Liver (tissue), 9 donors: ENCODE data around the gene PRKX. TPM values are rescaled to one million over a fixed set of nuclear protein-coding genes. Genes with fewer than 3 reads are reported as not detected.
"Not testable (repeated sequence)": the region's sequence is repeated elsewhere in the genome, so short reads cannot be mapped to it uniquely, and the experiment has no call there.

Experiments used
- DNase-seq: peaks from one replicate; pipeline ENCODE4 v3.0.0-alpha.2; 2017; ENCODE audit warnings: low spot score
- H3K27ac ChIP-seq, 2 donors: one replicate each; pipeline ENCODE4 v1.7.0; 2013; ENCODE audit warnings: inconsistent platforms in 2 of 2, low read length in 2 of 2, control low read depth in 1 of 2, low read depth in 1 of 2, mild to moderate bottlenecking in 1 of 2
- H3K27me3 ChIP-seq, 4 donors: one replicate each; pipeline versions ENCODE4 v1.6.1 to v1.7.0; 2013; ENCODE audit warnings: low read length in 3 of 4, inconsistent platforms in 1 of 4, mild to moderate bottlenecking in 1 of 4, moderate library complexity in 1 of 4; ENCODE audit not compliant: control insufficient read depth in 4 of 4, insufficient read depth in 4 of 4
- H3K36me3 ChIP-seq, 4 donors: one replicate each; pipeline versions ENCODE4 v1.6.1 to v1.7.0; 2013; ENCODE audit warnings: low read length in 3 of 4, mild to moderate bottlenecking in 3 of 4, low read depth in 1 of 4, moderate library complexity in 1 of 4; ENCODE audit not compliant: control insufficient read depth in 4 of 4, insufficient read depth in 3 of 4
- H3K4me1 ChIP-seq, 4 donors: one replicate each; pipeline versions ENCODE4 v1.6.1 to v1.7.0; 2013; ENCODE audit warnings: low read length in 3 of 4, mild to moderate bottlenecking in 3 of 4, moderate library complexity in 1 of 4; ENCODE audit not compliant: control insufficient read depth in 4 of 4, insufficient read depth in 4 of 4
- H3K4me3 ChIP-seq, 3 donors: one replicate each; pipeline versions ENCODE4 v1.6.1 to v1.7.0; 2013; ENCODE audit warnings: low read length in 3 of 3, control low read depth in 1 of 3, low read depth in 1 of 3, mild to moderate bottlenecking in 1 of 3
- H3K9ac ChIP-seq, 2 donors: one replicate each; pipeline ENCODE4 v1.7.0; 2013; ENCODE audit warnings: low read length in 2 of 2, mild to moderate bottlenecking in 2 of 2, moderate library complexity in 2 of 2, control low read depth in 1 of 2, low read depth in 1 of 2
- H3K9me3 ChIP-seq, 4 donors: one replicate each; pipeline versions ENCODE4 v1.6.1 to v1.7.0; 2013; ENCODE audit warnings: low read length in 3 of 4; ENCODE audit not compliant: control insufficient read depth in 4 of 4
- EGR1 ChIP-seq, 2 donors: IDR thresholded peaks; 2 replicates each; pipeline ENCODE4 v1.6.1; 2016 to 2018; ENCODE audit warnings: antibody characterized with exemption in 2 of 2, low read depth in 2 of 2
- GABPA ChIP-seq, 2 donors: IDR thresholded peaks in 1 of 2; conservative IDR thresholded peaks in 1 of 2; 2 replicates each; pipeline ENCODE4 v1.6.1; 2016; ENCODE audit warnings: antibody characterized with exemption in 2 of 2, mild to moderate bottlenecking in 1 of 2, moderate library complexity in 1 of 2
- HNF4A ChIP-seq, 2 donors: conservative IDR thresholded peaks; 2 replicates each; pipeline ENCODE4 v1.6.1; 2016; ENCODE audit warnings: antibody characterized with exemption in 2 of 2, mild to moderate bottlenecking in 2 of 2
- HNF4G ChIP-seq: IDR thresholded peaks from 2 replicates; pipeline ENCODE4 v1.6.1; 2016; ENCODE audit warnings: antibody characterized with exemption
- JUND ChIP-seq, 2 donors: IDR thresholded peaks; 2 replicates each; pipeline ENCODE4 v1.6.1; 2016; ENCODE audit warnings: antibody characterized with exemption in 2 of 2
- NR2F2 ChIP-seq: IDR thresholded peaks from 2 replicates; pipeline ENCODE4 v1.6.1; 2016; ENCODE audit warnings: antibody characterized with exemption
- REST ChIP-seq: IDR thresholded peaks from 2 replicates; pipeline ENCODE4 v1.6.1; 2016; ENCODE audit warnings: antibody characterized with exemption, mild to moderate bottlenecking
- YY1 ChIP-seq: IDR thresholded peaks from 2 replicates; pipeline ENCODE4 v1.6.1; 2016; ENCODE audit warnings: antibody characterized with exemption, mild to moderate bottlenecking
- WGBS: extraction: QIAGEN DNeasy Blood & Tissue Kit; methylation state at CpG from one replicate; pipeline ENCODE4 v1.1.7; 2013; 5-methylcytosine and 5-hydroxymethylcytosine counted together
- polyA plus RNA-seq, 2 donors: library from polyadenylated mRNA; stranded (reverse) in 1 of 2; unstranded in 1 of 2; fragments of 200-250 nt in 1 of 2; fragments of >200 nt in 1 of 2; fragmentation: Nextera tagmentation in 1 of 2; extraction: Ambion mirVana in 1 of 2; gene quantifications; one replicate each; pipeline versions ENCODE4 v1.2.1 to v1.2.3, GENCODE V29; 2013 to 2015
- total RNA-seq, 2 donors: library from RNA; depleted of rRNA; stranded (reverse); fragments of >200 nt; gene quantifications; one replicate each; pipeline ENCODE4 v1.2.3, GENCODE V29; 2014
- TF ChIP-seq, protein P1 (sequence below): IDR thresholded peaks from 2 replicates; pipeline ENCODE4 v1.6.1; 2016; ENCODE audit warnings: antibody characterized with exemption
- TF ChIP-seq, protein P2 (sequence below): fragments of 150-350 bp; IDR thresholded peaks from 2 replicates; pipeline ENCODE4 v1.5.1; 2017; ENCODE audit warnings: improper control_type of control experiment, low read depth, low read length; ENCODE audit not compliant: missing input control
- TF ChIP-seq, protein P3 (sequence below): IDR thresholded peaks from 2 replicates; pipeline ENCODE4 v1.6.1; 2016; ENCODE audit warnings: antibody characterized with exemption
- donor health status: healthy.
- donor health status: healthy.
- donor health status: healthy.
- donor health status: healthy.
- donor health status: healthy.

The PRKX gene
- total and polyA plus RNA-seq, 4 donors = 0.63 to 4.0 (median 1.7) TPM

GRCh38 chrX:3707673-3708274 lies 5.7 kb downstream of the PRKX start:
- H3K9ac ChIP-seq, H3K4me1 ChIP-seq, H3K4me3 ChIP-seq, H3K27ac ChIP-seq, DNase-seq, H3K27me3 ChIP-seq, H3K36me3 ChIP-seq, H3K9me3 ChIP-seq: not testable (repeated sequence)
- WGBS = 49% methylated on average over 8 of the region's 8 CpGs

GRCh38 chrX:3706481-3706880 lies 7.0 kb downstream of the PRKX start:
- Histone ChIP-seq H3K27me3 (no peaks in the 10 kb centered on the region), H3K27ac (no peak overlapping the region), H3K36me3 (no peaks in the 10 kb centered on the region), H3K9ac (no peak overlapping the region), H3K4me3 (no peak overlapping the region), H3K4me1 (no peaks in the 10 kb centered on the region), H3K9me3 (no peaks in the 10 kb centered on the region)
- 85% methylated on average over 11 of the region's 11 CpGs for WGBS
- no peak for TF ChIP-seq HNF4G
- TF ChIP-seq YY1 = no peak
- TF ChIP-seq JUND (IDR thresholded peaks at IDR 0.05) = no peak
- TF ChIP-seq GABPA (IDR thresholded peaks at IDR 0.05 in 1 of 2, conservative IDR thresholded peaks at IDR 0.05 in 1 of 2) = no peak
- TF ChIP-seq NR2F2 = no peak
- no peak for TF ChIP-seq REST
- TF ChIP-seq HNF4A (conservative IDR thresholded peaks at IDR 0.05) = no peak
- TF ChIP-seq, protein P1, sequence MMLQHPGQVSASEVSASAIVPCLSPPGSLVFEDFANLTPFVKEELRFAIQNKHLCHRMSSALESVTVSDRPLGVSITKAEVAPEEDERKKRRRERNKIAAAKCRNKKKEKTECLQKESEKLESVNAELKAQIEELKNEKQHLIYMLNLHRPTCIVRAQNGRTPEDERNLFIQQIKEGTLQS = no peak
- TF ChIP-seq, protein P2, sequence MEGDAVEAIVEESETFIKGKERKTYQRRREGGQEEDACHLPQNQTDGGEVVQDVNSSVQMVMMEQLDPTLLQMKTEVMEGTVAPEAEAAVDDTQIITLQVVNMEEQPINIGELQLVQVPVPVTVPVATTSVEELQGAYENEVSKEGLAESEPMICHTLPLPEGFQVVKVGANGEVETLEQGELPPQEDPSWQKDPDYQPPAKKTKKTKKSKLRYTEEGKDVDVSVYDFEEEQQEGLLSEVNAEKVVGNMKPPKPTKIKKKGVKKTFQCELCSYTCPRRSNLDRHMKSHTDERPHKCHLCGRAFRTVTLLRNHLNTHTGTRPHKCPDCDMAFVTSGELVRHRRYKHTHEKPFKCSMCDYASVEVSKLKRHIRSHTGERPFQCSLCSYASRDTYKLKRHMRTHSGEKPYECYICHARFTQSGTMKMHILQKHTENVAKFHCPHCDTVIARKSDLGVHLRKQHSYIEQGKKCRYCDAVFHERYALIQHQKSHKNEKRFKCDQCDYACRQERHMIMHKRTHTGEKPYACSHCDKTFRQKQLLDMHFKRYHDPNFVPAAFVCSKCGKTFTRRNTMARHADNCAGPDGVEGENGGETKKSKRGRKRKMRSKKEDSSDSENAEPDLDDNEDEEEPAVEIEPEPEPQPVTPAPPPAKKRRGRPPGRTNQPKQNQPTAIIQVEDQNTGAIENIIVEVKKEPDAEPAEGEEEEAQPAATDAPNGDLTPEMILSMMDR = no peak
- TF ChIP-seq, protein P3, sequence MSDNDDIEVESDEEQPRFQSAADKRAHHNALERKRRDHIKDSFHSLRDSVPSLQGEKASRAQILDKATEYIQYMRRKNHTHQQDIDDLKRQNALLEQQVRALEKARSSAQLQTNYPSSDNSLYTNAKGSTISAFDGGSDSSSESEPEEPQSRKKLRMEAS = no peak
- no peak for TF ChIP-seq EGR1 (IDR thresholded peaks at IDR 0.05; ENCODE audit: low read depth in 2 of 2)
- DNase-seq = no peak

DNA sequence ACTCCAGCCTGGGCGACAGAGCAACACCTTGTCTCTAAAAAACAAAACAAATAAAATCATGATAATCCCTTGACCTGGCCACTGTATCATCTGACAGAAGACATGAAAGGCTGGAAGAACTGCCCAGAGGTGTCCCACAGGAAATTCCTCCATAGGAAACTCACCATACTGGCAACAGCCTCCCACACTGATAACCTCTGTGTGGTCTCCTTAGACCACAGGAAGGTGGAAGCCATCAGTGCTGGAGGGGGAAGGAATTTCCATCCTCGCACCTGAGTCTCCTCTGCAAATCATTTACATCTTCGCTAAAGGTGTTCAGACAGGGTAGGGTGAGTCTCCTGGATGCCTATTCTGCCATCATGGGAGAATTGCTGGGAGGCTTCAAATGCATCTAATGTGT lies 10.2 kb downstream of the PRKX start:
- H3K27me3 ChIP-seq, DNase-seq, H3K4me1 ChIP-seq, H3K36me3 ChIP-seq, H3K27ac ChIP-seq, H3K4me3 ChIP-seq, H3K9me3 ChIP-seq, H3K9ac ChIP-seq: not testable (repeated sequence)
- 88% methylated on average over 3 of the region's 3 CpGs for WGBS

DNA sequence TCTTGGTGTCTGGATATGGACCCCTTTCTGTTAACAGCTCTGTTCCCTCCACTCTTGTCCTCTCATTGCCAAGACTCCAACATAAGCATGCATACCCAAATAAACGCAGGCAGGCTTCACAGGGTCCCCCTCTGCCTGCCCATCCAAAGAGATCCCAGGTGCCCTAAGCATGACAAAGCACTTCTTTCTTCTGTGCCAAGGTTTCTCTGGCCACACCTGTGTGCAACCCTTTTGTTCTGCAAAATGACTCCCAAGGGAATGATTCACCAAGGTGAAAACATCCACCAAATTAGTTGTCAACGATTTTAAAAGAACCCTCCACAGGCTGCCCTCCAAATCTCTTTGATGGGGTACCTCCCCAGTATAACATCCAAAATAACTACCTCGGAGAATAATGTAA lies 11.4 kb downstream of the PRKX start:
- not testable (repeated sequence) for H3K27me3 ChIP-seq, H3K27ac ChIP-seq, H3K36me3 ChIP-seq, H3K4me3 ChIP-seq, DNase-seq, H3K9ac ChIP-seq, H3K4me1 ChIP-seq, H3K9me3 ChIP-seq
- WGBS = 56% methylated on average over 3 of the region's 3 CpGs

- not testable (repeated sequence) for H3K27me3 ChIP-seq
Observed at GRCh38 chrX:3701445-3701928, 12.0 kb downstream of the PRKX start.

More at GRCh38 chrX:3701445-3701928, 12.0 kb downstream of the PRKX start:
- not testable (repeated sequence) for H3K4me1 ChIP-seq, DNase-seq, H3K9ac ChIP-seq, H3K36me3 ChIP-seq, H3K4me3 ChIP-seq, H3K9me3 ChIP-seq, H3K27ac ChIP-seq
- 90% methylated on average over 10 of the region's 10 CpGs for WGBS
